Sigmoid colon (tissue), 4 donors: ENCODE data around the gene NUMA1.

ENCODE experiments used
- CTCF ChIP-seq, 4 experiments: fragments of 450-650 bp in 3 of 4; fragments of 200-600 bp in 1 of 4; IDR thresholded peaks; one replicate each; pipeline ENCODE4 v1.5.1; 2016 to 2019; ENCODE audit warnings: antibody characterized with exemption in 4 of 4, mild to moderate bottlenecking in 3 of 4, moderate library complexity in 2 of 4
- EP300 ChIP-seq, 4 donors: sonication (generic); formaldehyde crosslinking; IDR thresholded peaks; one replicate each; pipeline ENCODE4 v1.6.1; 2017; ENCODE audit warnings: antibody characterized with exemption in 4 of 4
- POLR2A ChIP-seq, 2 donors: fragments of 450-650 bp; IDR thresholded peaks; one replicate each; pipeline ENCODE4 v1.6.1; 2016; ENCODE audit warnings: antibody characterized with exemption in 2 of 2, mild to moderate bottlenecking in 2 of 2, moderate library complexity in 2 of 2

GRCh38 chr11:71963468-71963867, 116.9 kb downstream of the NUMA1 start:
- no peak for TF ChIP-seq CTCF (IDR thresholded peaks at IDR 0.05)
- no peak for TF ChIP-seq POLR2A (IDR thresholded peaks at IDR 0.05)
- TF ChIP-seq EP300 (IDR thresholded peaks at IDR 0.05): no peak
